ENCODE measurements around the gene KCNQ4. TPM values are rescaled to one million over a fixed set of nuclear protein-coding genes. Genes with fewer than 3 reads are reported as not detected.

KCNQ4 gene
- 0.18 to 0.38 TPM (median 0.32 TPM) in 5 replicates for total RNA-seq (2022; extraction: Qiagen RNA extraction)

GRCh38 chr1:40783001-40783905 is at the start of gene KCNQ4:
Gene KCNQ4 (plus strand): TSS chr1:40783787. CDS start chr1:40784094, 307 bp downstream.

GRCh38 chr1:40862008-40862863 is 78.6 kb downstream of the KCNQ4 start, which contains the start of gene CITED4:
Gene CITED4 (minus strand): TSS chr1:40862363. CDS start chr1:40862127, 236 bp downstream.

Other genes starting within 250 kb of the KCNQ4 start
- gene RIMS3, start 118.1 kb upstream of the KCNQ4 start, total RNA-seq (2022; extraction: Qiagen RNA extraction) = 0.84 to 1.3 TPM (median 1.2 TPM) in 5 replicates
- 35.8 to 37.7 TPM (median 36.6 TPM) in 5 replicates for gene NFYC, start 92.1 kb upstream of the KCNQ4 start, total RNA-seq (2022; extraction: Qiagen RNA extraction)
- 46.7 to 127 TPM (median 108 TPM) in 5 replicates for gene CITED4, start 78.6 kb downstream of the KCNQ4 start, total RNA-seq (2022; extraction: Qiagen RNA extraction)
- 80.5 to 107 TPM (median 87.8 TPM) in 5 replicates for gene CTPS1, start 195.9 kb downstream of the KCNQ4 start, total RNA-seq (2022; extraction: Qiagen RNA extraction)
- gene SLFNL1, start 237.9 kb downstream of the KCNQ4 start, total RNA-seq (2022; extraction: Qiagen RNA extraction) = 0.02 to 0.05 TPM (median 0.05 TPM) in 3 of 5 replicates, not detected in the others

Measured in A549 treated with AZD2906 at 1 μM for 4 hours (cell line).